RPMI8226 (cell line): ENCODE measurements around the gene SH3BGRL3.
"Not testable (repeated sequence)": the region's sequence is repeated elsewhere in the genome, so short reads cannot be mapped to it uniquely, and the experiment has no call there.

ENCODE experiments used
- DNase-seq: peaks from one replicate; pipeline ENCODE4 v3.0.0-alpha.2; 2015

SH3BGRL3 gene

DNA sequence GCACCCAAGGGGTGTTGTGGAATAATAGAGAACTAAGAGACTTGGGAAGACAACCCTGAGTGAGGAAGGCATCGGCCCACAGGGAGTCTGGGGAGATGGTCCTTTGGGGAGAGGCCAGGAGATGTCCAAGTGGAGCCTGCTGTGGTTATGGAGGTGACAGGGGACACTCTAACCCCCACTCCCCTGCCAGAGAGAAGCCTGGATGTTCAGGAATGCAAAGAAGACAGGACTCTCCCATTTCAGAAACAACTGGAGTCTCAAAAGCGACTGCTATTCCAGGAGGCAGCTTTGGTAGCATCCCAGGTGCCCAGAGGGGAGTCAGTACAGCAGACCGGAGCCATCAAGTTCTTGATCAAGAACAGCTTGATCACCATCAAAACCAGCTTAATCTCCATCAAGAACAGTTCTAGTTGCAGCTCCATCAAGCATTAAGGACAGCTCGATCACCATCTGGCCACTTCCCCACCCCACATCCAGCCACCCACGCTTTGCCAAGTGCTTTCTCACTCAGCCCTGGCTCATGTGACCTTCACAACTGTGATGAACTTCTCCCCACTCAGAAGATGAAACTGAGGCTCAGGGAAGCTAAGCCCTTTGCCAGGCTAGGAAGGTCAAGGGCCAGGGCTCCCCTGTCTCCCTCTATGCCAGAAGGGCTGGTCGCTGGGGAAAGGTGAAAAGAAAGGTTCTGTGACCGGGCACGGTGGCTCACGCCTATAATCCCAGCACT, 38.6 kb downstream of the SH3BGRL3 start:
- DNase-seq = no peak

DNA sequence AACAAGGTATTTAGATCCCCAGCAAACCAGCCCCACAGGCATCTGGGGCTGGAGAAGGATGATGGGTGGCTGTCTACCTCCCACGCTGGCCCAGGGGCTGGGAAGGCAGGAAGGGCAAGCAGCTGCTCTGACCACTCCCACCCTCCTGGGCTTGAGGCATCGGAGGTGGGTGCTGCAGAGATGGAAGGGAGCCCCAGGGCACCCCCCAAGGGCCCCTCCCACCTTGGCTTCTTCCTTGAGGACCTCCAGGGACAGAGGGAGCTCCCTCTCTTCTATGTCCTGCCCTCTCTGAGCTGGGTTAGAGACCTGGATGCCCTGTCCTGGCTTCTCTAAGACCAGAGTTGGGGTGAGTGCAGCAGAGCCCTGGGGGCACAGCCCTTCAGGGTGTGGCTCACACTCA, 41.0 kb downstream of the SH3BGRL3 start:
- no peak for DNase-seq

DNA sequence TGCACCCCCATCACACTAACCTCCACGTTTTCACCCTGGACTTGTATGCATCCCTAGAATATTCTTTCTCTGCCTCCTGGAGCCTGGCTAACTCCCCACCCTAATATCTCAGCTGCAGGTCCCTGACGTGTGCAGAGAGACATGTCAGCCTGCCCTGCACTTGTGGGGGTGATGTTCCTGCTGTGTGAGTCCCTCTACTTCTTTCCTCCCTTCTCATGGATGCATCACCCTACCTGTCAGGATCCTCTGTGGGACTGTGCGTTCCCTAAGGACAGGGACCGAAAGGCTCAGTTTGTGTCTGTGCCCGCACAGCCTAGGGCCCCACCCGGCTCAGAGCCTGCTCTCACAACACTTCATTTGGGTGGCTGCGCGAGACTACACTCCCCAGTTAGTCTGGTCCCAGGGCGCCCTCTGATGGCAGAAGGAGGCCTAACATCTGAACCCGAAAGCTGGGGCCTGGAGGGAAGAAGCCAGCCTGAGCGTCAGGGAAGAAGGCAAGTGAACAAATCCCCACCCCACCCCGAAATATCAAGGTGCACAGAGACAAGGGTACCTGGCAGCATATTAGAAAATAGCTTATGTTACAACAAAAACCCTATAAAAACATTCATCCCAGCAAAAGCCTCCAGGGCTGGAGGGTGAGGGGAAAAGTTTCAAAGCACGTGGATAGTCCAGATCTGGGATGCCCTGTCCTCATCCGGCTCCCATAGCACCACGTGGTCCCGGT, 41.6 kb downstream of the SH3BGRL3 start:
- peak; percentile 91 for DNase-seq

DNA sequence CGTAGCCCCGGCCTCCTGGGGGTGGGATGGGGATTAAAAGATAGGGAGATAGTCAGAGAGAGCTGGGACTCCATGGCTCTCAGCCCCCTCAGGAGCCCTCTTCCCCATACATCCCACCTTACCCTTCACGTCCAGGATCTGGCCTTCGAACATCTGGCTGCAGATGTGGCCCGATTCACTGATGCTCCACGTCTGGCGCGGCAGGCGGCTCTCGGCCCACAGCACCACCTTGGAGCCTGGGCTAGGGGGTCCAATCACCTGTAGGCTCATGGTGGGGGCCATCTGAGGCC, 42.1 kb downstream of the SH3BGRL3 start:
- DNase-seq = no peak

DNA sequence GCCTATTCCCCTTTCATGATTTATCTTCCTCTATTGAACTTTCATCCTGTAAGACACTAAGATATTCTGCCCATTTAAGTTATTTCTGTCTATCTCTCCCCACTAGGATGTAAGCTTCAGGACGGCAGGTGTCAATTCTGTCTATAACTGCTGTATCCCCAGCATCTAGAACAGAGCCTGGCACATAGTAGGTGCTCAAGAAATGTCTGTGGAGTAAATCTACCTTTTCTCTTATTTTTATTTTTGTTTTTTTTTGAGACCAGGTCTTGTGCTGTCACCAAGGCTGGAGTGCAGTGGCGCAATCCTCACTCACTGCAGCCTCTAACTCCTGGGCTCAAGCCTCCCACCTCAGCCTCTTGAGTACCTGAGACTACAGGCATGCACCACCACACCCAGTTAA, 43.5 kb downstream of the SH3BGRL3 start:
- no peak for DNase-seq

DNA sequence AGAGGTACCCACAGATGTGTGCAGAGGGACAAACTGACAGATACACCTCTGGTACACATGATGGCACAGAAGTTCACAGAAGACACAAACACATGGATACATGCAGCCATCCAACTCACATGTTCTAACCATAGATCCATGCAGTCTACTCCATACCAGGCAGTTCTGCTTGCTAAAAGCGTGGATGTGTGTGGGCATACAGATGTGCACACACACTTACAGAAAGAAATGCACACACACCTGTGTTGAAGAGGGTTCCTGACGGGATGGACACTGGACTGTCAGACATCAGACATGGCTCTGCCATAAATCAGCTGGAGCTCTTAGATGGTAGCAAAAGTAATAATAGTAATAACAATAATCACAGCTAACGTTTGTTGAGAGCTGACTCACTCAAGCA, 44.7 kb downstream of the SH3BGRL3 start:
- DNase-seq = no peak

DNA sequence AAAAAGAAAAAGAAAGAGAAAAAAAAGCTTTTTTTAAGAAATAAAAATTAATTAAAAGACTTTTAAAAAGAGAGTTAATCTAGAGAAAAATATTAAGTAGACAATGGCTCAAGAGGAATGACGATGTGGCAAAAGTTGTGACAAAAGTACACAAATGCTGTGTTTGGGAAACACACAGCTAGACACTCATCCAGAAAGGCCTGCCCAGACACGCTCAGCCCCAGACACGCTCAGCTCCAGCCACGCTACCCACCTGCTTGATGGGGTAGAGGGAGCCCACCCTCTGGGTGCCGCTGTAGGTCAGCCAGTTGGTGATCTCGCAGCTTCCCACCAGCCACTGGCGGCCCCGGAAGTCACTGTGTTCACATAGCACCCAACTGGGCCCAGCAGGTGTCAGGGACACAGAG, 48.1 kb downstream of the SH3BGRL3 start:
- DNase-seq = no peak

DNA sequence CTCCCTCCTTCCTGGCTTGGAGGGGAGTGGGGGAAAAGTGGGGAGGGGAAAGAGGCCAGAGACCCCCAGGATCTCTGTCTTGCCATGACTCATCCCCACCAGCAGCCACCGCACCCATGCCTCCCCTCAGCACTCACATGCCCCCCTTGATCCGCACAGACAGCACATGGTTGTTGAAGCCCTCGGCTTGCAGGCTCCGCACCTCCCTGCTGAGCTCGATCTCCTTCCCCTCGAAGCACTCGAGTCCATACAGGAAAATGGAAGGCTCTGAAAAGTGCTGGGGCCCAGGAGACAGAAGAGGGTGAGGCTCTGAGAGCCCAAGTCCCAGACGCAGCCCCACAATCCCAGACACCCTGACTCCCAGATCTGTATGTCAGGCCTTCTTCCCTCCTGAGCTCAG, 48.7 kb downstream of the SH3BGRL3 start:
- no peak for DNase-seq

DNA sequence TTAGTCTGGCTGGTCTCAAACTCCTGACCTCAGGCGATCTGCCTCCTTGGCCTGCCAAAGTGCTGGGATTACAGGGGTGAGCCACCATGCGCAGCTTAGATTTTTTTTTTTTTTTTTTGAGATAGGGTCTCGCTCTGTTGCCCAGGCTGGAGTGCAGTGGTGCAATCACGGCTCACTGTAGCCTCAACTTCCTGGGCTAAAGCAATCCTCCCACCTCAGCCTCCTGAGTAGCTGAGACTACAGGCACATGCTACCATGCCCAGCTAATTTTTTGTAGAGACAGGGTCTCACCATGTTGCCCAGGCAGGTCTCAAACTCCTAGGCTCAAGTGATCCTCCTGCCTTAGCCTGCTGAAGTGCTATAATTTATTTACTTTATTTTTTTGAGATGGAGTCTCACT, 49.5 kb downstream of the SH3BGRL3 start:
- DNase-seq = not testable (repeated sequence)

DNA sequence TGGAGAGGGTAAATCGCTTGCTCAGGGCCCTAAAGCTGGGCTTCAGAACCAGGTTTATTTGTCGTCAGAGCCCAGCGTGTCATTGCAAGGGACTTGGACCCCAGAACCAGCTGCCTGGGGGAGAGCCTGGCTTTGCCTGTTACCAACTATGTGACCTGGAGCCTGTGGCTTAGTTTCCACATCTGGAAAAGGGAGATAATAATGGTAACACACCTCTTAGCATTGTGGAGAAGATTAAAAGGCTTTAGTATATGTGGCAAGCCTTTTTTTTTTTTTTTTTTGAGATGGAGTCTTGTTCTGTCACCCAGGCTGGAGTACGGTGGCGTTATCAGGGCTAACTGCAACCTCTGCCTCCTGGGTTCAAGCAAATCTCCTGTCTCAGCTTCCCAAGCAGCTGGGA, 50.4 kb downstream of the SH3BGRL3 start:
- DNase-seq = no peak
